Ascending aorta (tissue), 2 donors: Measurements from ENCODE around the gene YES1. TPM values are rescaled to one million over a fixed set of nuclear protein-coding genes. Genes with fewer than 3 reads are reported as not detected.
"Not testable (repeated sequence)": the region's sequence is repeated elsewhere in the genome, so short reads cannot be mapped to it uniquely, and the experiment has no call there.

Experiments used
- DNase-seq, 2 donors: peaks; one replicate each; pipeline ENCODE4 v3.0.0-alpha.2; 2019; ENCODE audit warnings: low spot score in 2 of 2
- H3K27ac ChIP-seq, 2 donors: fragments of 200-600 bp; sonication (generic); one replicate each; pipeline ENCODE4 v1.5.1; 2016 to 2017; ENCODE audit warnings: mild to moderate bottlenecking in 1 of 2
- H3K27me3 ChIP-seq: fragments of 200-600 bp; sonication (generic); one replicate; pipeline ENCODE4 v1.5.1; 2017
- H3K36me3 ChIP-seq, 2 donors: fragments of 200-600 bp; sonication (generic); one replicate each; pipeline ENCODE4 v1.5.1; 2016
- H3K4me1 ChIP-seq, 2 donors: fragments of 200-600 bp; sonication (generic); one replicate each; pipeline ENCODE4 v1.5.1; 2016 to 2017; ENCODE audit warnings: mild to moderate bottlenecking in 1 of 2
- H3K4me3 ChIP-seq, 2 donors: fragments of 200-600 bp; sonication (generic); one replicate each; pipeline ENCODE4 v1.5.1; 2016 to 2017; ENCODE audit warnings: mild to moderate bottlenecking in 1 of 2
- H3K9me3 ChIP-seq, 2 donors: fragments of 200-600 bp; sonication (generic); one replicate each; pipeline ENCODE4 v1.5.1; 2016
- CTCF ChIP-seq, 3 experiments: fragments of 200-600 bp in 2 of 3; fragments of 450-650 bp in 1 of 3; sonication (generic) in 2 of 3; IDR thresholded peaks; one replicate each; pipeline ENCODE4 v1.5.1; 2016 to 2019; ENCODE audit warnings: antibody characterized with exemption in 3 of 3, mild to moderate bottlenecking in 1 of 3, moderate library complexity in 1 of 3
- intact Hi-C: fragments of 100-400 bp; cut with DNase I; formaldehyde crosslinking; loops from one replicate; pipeline ENCODE4 v1.15.1; 2023
- total RNA-seq: library from RNA; depleted of rRNA; stranded (reverse); fragments of >200 nt; gene quantifications from one replicate; pipeline ENCODE4 v1.1.0, GENCODE V29; 2016

The YES1 gene
- total RNA-seq, 1 donor from 2014 or later = 30.5 TPM

DNA sequence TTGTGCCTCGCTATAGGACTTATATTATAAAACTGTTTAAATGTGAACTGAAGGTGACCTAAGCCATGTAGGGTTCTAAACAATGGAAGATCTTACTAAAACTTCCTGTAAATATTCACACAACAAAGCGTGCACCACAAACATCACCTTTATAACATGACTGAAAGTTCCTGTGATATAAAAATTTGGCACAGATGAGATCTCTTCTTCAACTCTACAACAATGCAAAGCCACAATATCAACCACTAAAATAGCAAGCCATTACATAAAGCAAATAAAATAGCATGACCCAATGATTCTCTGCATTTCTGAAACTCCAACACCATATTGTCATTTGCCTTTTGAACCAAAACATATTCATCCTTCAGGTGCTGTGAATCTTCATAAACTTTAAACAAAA is 3.5 kb downstream of the YES1 start:
- Histone ChIP-seq H3K4me3 (no peak overlapping the region), H3K4me1 (no peaks in the 10 kb centered on the region), H3K27ac (no peak overlapping the region), H3K36me3 (no peaks in the 10 kb centered on the region), H3K9me3 (no peaks in the 10 kb centered on the region), H3K27me3 (no peaks in the 10 kb centered on the region)
- DNase-seq = no peak
- TF ChIP-seq CTCF (IDR thresholded peaks at IDR 0.05) = no peak
- intact Hi-C loops = no loop called here

GRCh38 chr18:808086-808485 is 4.0 kb downstream of the YES1 start:
- H3K4me1 ChIP-seq = no peaks in the 10 kb centered on the region
- H3K27ac ChIP-seq = no peak overlapping the region
- no peak for TF ChIP-seq CTCF (IDR thresholded peaks at IDR 0.05)
- H3K36me3 ChIP-seq = no peaks in the 10 kb centered on the region
- no peaks in the 10 kb centered on the region for H3K27me3 ChIP-seq
- no peak overlapping the region for H3K4me3 ChIP-seq
- intact Hi-C loops = no loop called here
- no peaks in the 10 kb centered on the region for H3K9me3 ChIP-seq
- no peak for DNase-seq

DNA sequence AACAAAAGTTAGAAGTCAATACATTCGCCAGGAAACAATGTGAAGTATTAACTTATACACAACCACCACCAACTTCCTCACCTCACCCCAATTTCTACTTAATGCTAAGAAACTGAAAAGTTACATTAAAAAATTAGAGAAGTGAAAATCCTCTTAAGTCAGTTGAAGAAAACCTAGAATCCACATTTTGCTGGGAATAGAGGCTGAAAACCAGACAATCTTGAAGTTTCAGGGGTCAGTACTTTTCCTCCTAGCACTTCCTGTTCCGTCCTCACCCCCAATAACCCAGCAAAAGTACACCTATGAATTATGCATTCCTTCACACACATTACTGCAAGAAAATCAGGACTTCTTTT is 6.3 kb downstream of the YES1 start:
- Histone ChIP-seq H3K4me3 (no peak overlapping the region), H3K4me1 (no peaks in the 10 kb centered on the region)
- intact Hi-C loops = no loop called here

GRCh38 chr18:805008-805754 is 6.9 kb downstream of the YES1 start:
- no peak overlapping the region for H3K27ac ChIP-seq
- no peak for TF ChIP-seq CTCF (IDR thresholded peaks at IDR 0.05)
- intact Hi-C loops = no loop called here
- no peaks in the 10 kb centered on the region for H3K9me3 ChIP-seq
- no peaks in the 10 kb centered on the region for H3K36me3 ChIP-seq
- H3K4me1 ChIP-seq = no peaks in the 10 kb centered on the region
- H3K4me3 ChIP-seq = no peak overlapping the region
- H3K27me3 ChIP-seq = no peaks in the 10 kb centered on the region
- no peak for DNase-seq

More for the DNA sequence above, 6.3 kb downstream of the YES1 start:
- H3K9me3 ChIP-seq = no peaks in the 10 kb centered on the region
- DNase-seq = no peak
- H3K36me3 ChIP-seq = no peaks in the 10 kb centered on the region
- no peak overlapping the region for H3K27ac ChIP-seq
- no peaks in the 10 kb centered on the region for H3K27me3 ChIP-seq
- no peak for TF ChIP-seq CTCF (IDR thresholded peaks at IDR 0.05)

- no peaks in the 10 kb centered on the region for H3K27me3 ChIP-seq
- no peak overlapping the region for H3K4me3 ChIP-seq
- DNase-seq = no peak
- intact Hi-C loops = no loop called here
- H3K4me1 ChIP-seq = no peaks in the 10 kb centered on the region
- H3K36me3 ChIP-seq = no peaks in the 10 kb centered on the region
- H3K9me3 ChIP-seq = no peaks in the 10 kb centered on the region
- TF ChIP-seq CTCF (IDR thresholded peaks at IDR 0.05) = no peak
- no peak overlapping the region for H3K27ac ChIP-seq
These were observed 10.9 kb downstream of the YES1 start for GRCh38 chr18:801137-801536.

DNA sequence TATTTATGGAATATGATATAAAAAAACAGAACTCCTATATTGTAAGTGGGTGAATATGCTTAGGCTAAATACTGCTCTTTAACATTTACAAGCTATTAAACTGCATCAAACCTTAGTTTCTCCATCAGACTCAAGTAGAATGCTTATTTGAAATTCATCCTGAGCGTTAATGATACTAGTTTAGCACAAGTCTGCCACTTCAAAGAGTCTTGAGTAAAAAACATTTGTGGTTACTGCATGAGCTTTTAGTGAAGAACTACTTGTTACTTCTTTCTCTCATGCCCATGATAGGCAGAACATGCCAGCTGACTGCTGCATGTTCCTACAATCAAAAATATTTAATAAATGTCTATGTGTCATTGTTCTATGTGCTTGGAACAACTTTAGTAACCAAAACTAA is 12.1 kb downstream of the YES1 start:
- Histone ChIP-seq H3K4me3 (no peak overlapping the region), H3K27ac (no peak overlapping the region), H3K9me3 (no peaks in the 10 kb centered on the region), H3K27me3 (no peaks in the 10 kb centered on the region), H3K4me1 (no peaks in the 10 kb centered on the region), H3K36me3 (no peaks in the 10 kb centered on the region)
- no peak for TF ChIP-seq CTCF (IDR thresholded peaks at IDR 0.05)
- no peak for DNase-seq
- intact Hi-C loops = no loop called here

DNA sequence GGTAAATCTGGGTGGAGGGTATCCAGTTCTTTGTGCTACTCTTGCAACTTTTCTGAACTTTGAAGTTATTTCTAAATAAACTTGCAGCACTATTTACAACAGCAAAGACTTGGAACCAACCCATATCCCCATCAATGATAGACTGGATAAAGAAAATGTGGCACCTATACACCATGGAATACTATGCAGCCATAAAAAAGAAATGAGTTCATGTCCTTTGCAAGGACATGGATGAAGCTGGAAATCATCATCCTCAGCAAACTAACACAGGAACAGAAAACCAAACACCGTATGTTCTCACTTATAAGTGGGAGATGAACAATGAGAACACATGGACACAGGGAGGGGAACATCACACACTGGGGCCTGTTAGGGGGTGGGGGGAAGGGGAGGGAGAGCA is 16.7 kb downstream of the YES1 start:
- H3K4me3 ChIP-seq, intact Hi-C loops, DNase-seq, H3K27ac ChIP-seq, H3K36me3 ChIP-seq, H3K9me3 ChIP-seq, H3K27me3 ChIP-seq, H3K4me1 ChIP-seq: not testable (repeated sequence)
